ENCODE data around the gene ERG28.
"Not testable (repeated sequence)": the region's sequence is repeated elsewhere in the genome, so short reads cannot be mapped to it uniquely, and the experiment has no call there.

ERG28 gene

GRCh38 chr14:75602503-75602902, 58.2 kb downstream of the ERG28 start:
- no peak for TF ChIP-seq CTCF (IDR thresholded peaks at IDR 0.05; ENCODE audit: insufficient read depth, low read length)
- TF ChIP-seq SPI1 (IDR thresholded peaks at IDR 0.05; ENCODE audit: borderline replicate concordance, low read depth), result no peak
- TF ChIP-seq, protein P1, sequence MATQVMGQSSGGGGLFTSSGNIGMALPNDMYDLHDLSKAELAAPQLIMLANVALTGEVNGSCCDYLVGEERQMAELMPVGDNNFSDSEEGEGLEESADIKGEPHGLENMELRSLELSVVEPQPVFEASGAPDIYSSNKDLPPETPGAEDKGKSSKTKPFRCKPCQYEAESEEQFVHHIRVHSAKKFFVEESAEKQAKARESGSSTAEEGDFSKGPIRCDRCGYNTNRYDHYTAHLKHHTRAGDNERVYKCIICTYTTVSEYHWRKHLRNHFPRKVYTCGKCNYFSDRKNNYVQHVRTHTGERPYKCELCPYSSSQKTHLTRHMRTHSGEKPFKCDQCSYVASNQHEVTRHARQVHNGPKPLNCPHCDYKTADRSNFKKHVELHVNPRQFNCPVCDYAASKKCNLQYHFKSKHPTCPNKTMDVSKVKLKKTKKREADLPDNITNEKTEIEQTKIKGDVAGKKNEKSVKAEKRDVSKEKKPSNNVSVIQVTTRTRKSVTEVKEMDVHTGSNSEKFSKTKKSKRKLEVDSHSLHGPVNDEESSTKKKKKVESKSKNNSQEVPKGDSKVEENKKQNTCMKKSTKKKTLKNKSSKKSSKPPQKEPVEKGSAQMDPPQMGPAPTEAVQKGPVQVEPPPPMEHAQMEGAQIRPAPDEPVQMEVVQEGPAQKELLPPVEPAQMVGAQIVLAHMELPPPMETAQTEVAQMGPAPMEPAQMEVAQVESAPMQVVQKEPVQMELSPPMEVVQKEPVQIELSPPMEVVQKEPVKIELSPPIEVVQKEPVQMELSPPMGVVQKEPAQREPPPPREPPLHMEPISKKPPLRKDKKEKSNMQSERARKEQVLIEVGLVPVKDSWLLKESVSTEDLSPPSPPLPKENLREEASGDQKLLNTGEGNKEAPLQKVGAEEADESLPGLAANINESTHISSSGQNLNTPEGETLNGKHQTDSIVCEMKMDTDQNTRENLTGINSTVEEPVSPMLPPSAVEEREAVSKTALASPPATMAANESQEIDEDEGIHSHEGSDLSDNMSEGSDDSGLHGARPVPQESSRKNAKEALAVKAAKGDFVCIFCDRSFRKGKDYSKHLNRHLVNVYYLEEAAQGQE (IDR thresholded peaks at IDR 0.05; ENCODE audit: insufficient replicate concordance, low read depth), result no peak
- TF ChIP-seq GABPA (IDR thresholded peaks at IDR 0.05; ENCODE audit: low read depth), result no peak
- TF ChIP-seq POLR2AphosphoS5 (IDR thresholded peaks at IDR 0.05; ENCODE audit: low read depth), result no peak
- no peak overlapping the region for H3K27ac ChIP-seq (replicated peaks)
- no peak for DNase-seq (ENCODE audit: low read depth in 1 of 2, low spot score in 1 of 2)
- H3K4me3 ChIP-seq (replicated peaks; ENCODE audit: insufficient read depth, low read length), result no peak overlapping the region
- H3K27me3 ChIP-seq (ENCODE audit: insufficient read depth, poor library complexity, severe bottlenecking), result no peaks in the 10 kb centered on the region

DNA sequence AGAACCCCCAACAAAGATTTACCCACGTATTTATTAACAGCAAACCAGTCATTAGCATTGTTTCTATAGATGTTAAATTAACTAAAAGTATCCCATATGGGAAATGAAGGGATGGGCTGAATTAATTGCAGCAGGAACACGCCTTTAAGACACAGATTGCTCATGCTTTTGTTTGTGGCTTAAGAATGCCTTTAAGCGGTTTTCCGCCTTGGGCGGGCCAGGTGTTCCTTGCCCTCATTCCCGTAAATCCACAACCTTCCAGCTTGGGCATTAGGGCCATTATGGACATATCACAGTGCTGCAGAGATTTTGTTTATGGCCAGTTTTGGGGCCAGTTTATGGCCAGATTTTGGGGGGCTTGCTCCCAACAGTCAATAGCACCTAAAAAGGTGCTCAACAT, 59.6 kb downstream of the ERG28 start:
- not testable (repeated sequence) for H3K4me3 ChIP-seq (replicated peaks; ENCODE audit: insufficient read depth, low read length); DNase-seq (ENCODE audit: low read depth in 1 of 2, low spot score in 1 of 2); H3K27ac ChIP-seq (replicated peaks); H3K27me3 ChIP-seq (ENCODE audit: insufficient read depth, poor library complexity, severe bottlenecking)

- H3K27me3 ChIP-seq (ENCODE audit: insufficient read depth, poor library complexity, severe bottlenecking); DNase-seq (ENCODE audit: low read depth in 1 of 2, low spot score in 1 of 2); H3K27ac ChIP-seq (replicated peaks); H3K4me3 ChIP-seq (replicated peaks; ENCODE audit: insufficient read depth, low read length): not testable (repeated sequence)
Measured at GRCh38 chr14:75600100-75600499, 60.6 kb downstream of the ERG28 start.

Measured in HL-60 (cell line).